Midbrain (tissue), 1 donor: ENCODE measurements around the gene PPP3CA.

Experiments
- DNase-seq: peaks from one replicate; lab custom pipeline; 2025; lab: John Stamatoyannopoulos, UW

Gene PPP3CA

DNA sequence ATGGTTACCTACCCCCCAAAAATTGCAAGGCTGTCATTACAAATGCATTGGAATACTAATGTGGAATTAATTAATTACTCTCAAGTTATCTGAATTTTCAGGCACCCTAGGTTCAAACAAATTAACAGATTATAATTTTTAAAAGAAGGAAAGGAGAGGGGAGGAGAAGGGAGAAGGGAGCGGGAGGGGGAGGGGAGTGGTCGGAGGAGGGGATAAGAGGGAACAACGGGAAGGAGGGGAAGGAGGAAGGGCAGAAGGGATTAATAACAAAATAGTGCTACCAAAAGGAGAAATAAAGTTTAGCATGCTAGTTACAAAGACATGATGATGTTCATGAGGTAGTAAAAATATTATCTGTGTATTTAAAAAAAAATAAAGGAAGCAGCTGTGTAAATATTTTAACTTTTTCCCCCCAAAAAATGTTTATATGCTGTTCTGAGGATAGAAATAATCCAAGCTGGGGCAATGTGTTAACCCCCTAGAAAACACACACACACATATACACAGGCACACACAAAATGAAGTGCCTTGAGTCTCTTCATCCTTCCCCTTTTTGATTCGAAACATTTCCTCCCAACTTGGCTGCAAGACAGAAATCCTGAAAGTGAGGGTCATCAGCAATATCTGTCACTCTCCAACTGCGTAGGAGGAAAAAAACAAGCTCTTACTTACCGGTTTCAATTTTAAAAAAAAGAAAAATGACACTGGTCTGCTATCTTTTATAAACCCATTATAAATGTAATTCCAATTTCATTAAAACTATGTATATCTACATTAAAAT lies 58.8 kb downstream of the PPP3CA start:
- DNase-seq: no peak

DNA sequence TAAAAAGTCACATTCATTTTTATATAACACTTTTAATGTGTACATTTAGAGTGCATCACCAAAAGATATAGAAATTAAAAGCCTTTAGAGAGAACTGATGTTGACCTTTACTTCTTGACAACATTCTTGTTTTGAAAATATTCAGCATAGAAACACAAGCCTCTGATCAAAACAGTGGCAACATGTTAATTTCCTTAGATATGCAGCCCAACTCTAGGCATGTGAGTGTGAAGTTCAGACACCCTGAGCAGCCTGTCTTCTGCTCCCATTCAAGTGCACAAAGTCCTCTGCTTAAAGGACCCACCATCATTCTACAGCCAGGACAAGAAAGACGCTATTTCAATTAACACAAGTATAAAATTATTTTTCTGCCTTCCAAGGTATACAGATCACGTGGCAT lies 60.0 kb downstream of the PPP3CA start:
- no peak for DNase-seq

DNA sequence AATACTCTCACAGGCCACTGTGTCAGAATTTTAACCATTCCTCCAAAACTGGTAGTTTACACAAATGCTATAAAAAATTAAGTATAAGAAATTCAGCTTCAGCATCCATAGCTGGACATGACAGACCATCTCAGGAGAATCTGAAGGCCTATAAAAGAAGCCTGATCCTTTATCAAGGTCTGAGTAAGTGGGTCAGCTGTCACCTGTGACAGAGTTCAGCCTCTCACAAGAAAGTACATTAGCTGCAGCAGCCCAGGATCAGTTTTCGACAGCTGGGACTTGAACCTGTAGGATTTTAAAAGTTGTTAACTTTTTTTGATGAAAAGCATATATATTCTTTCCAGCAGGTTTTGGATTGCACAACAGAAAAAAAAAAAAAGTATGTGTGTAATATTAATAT lies 60.7 kb downstream of the PPP3CA start:
- no peak for DNase-seq

DNA sequence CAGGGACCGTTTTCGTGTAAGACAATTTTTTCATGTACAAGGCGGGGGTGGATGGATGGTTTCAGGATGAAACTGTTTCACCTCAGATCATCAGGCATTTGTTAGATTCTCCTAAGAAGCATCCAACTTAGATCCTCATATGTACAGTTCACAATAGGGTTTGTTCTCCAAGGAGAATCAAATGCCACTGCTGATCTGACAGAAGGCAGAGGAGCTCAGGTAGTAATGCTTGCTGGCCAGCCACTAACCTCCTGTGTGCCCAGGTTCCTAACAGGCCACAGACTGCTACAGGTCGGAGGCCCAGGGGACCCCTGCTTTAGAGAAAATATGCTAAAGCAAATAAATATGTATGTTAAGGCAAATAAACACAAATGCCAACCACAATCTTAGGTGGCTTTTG lies 61.3 kb downstream of the PPP3CA start:
- no peak for DNase-seq

DNA sequence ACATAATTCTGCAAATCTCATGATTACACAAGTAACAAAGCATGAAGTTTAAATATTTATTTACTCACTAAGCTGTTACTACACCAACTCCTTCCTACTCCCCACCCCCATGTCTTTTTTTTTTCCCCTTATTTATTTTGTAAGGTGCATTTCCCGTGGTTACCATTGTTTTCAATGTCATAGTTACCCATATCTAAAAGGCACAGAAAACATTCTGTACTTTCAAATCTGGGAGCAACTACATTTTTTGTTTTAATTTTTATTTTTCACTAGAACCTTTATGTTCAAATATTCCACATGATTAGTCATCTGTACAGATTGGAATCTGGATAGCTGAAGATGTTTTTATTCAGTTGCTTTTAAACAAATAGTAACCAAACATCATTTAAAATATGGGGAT lies 62.8 kb downstream of the PPP3CA start:
- no peak for DNase-seq

DNA sequence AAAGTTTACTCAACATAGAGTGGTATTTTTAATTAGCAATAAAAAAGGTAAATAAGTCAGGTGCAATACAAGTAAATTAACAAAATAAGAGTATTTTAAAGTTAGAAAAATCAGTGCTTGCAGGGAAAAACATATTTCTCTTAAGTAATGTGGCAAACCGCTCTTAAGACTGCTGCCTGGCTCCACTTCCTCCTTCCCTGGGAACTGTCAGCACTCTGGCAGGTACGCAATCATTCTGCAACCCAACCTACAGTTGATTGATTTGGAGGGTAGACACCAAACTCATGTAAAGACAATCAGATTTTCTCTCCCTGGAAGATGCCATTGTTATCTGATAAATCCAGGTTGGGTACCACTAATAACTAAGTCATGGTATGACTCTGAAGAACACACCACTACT lies 63.9 kb downstream of the PPP3CA start:
- DNase-seq: no peak

DNA sequence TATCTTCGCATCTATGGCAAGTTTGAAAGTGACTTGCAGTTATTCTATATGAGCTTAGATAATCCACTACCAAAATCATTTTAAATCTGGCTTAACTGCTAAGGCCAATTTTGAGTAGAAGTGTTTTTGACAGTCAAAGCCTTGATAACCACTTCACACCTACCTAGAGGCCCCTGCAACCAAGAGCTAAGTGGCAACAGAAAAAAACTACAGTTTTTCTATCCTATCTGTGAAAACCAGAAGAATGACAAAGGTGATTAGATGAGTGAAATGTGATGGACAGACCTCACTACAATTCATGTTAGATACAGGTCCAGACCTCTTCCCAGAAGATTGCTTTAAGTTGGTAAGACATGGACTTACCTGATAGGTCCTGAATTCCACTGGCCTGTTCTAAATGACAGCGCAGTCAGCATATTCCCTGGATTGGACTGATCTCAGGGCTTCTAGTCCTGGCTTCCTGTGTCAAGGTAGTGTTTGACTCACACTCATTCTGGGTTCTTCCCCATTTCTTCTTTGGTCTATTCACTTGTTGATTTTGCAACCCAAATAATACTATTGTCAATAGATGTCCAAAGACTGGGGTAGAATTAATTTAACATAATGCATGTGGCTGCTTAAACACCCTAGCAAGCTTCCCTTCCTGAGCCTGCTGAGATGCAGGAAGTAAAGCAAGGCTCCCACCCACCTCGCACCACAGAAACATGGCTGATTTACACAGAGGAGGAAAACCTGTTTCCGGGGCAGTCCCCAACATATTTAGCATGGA lies 65.1 kb downstream of the PPP3CA start:
- no peak for DNase-seq

DNA sequence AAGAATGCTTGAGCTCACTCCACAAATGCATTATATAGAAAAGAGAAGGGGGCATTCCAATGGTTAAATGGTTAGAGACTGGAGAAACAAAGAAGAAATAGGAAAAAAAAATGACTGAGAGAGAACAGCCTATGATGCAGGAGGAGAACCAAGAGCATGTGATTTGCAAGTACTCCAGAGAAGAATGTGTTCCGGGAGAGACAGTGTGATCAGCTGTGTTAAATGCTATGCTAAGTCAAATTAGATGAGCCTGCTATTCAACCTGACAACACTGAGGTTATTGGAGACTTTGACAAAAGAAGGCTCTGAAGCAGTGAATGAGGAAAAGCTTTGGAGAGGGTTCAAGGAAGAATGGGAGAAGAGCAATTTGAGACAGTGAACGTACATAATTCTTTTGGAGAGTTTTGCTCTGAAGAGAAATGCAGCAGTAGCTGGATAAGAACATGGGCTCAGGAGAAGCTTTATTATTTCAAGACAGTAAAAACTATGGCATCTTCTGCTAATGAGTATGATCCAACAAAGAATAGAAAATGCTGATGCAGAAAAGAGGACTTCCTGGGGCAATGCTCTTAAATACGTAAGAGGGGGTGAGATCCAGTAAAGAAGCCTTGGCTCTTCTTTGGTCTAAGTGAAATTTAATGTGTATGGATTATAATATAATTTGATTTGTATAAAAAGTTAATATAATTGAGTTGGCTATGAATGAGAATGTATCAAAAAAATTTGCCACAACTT lies 66.3 kb downstream of the PPP3CA start:
- DNase-seq: no peak

DNA sequence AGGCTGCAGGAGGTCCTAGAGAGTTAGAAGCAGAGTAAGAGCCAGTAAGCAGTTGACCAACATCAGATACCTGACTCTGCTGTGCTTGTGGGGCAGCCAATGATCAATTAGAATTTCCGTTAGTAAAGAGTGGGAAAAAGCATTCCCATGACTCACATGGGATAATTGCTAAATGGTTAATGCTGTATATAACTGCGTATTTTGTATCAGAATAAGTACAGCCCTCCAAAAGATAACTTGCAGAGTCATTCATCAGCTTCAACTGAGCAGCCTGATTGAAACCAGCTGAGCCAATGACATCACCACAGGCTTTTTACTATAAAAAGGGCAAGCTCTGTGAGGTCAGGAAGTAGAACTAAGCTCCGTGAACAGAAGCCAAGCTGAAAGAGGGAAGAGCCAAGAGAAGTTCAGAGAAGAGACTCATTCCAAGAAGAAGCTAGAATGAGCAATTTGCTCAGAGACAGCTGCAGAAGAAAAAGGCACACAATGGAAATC lies 67.9 kb downstream of the PPP3CA start:
- peak; percentile 13 for DNase-seq

DNA sequence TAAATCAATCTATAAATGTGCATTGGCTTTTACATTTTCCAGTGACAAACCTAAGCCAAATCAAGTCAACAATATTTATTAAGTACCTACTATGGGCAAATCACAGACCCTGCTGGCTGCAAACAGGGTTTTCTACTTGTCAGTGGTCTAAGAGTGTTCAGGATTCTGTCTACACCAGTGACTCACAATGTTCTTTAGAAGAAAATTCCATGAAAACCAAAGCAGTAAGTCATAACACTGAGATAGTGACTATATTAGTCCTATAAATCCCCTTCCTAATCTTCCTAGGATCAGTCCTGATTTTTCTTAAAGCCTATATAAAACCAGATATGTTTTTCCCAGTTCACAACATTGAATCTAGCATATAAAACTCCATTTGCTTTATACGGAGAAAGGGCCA lies 69.7 kb downstream of the PPP3CA start:
- no peak for DNase-seq

DNA sequence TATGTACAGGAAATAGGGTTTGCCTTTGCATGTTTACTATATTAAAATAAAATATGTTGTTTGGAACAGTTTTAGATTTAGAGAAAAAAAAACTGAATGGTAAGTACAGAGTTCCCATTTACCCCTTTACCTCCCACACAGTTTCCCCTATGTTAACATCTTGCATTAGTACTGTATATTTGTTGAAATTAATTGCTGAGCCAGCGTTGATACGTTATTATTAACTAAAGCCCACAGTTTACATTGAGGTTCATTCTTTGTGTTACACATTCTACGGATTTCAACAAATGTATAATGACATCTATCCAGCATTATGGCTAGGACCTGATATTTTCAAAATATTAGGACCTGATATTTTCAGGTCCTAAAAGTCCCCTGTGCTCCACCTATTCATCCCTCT lies 70.7 kb downstream of the PPP3CA start:
- DNase-seq: no peak

DNA sequence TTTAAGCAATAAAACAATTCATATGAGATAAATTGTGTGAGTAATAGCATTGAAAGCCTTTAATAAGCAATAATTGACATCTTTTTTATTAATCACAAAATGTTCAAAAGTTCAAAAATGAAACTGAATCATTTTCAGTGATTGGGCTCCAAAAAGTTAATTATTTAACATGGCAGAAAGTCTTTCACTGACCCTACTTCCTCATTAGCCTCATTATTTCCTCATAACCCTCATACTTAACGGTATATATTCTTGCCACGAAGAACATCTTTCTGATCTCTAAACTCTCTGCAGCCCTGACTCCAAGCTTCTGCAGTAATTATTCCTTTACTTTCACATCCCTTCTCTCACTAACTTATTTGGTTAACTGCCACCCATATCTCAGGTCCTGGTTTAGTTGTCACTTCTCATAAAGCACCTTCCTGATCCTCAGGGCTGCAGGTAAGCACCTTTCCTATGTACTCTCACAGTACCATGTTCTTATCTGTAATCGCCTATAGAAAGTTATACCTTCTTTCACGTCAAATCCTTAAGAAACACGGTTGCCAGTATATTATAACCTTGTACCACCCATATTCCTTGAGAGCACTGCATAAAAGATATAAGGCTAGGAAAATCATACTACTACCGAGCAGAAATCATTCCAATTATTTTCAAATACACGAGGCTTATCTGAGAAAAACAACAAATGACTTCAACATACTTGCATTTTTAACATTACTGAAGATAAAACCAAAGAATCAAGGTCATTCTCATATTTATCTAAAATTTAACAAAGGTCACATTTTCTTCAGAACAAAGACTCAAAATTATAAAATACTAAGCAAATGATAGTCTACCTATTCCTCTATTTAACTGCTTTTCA lies 72.2 kb downstream of the PPP3CA start:
- no peak for DNase-seq

DNA sequence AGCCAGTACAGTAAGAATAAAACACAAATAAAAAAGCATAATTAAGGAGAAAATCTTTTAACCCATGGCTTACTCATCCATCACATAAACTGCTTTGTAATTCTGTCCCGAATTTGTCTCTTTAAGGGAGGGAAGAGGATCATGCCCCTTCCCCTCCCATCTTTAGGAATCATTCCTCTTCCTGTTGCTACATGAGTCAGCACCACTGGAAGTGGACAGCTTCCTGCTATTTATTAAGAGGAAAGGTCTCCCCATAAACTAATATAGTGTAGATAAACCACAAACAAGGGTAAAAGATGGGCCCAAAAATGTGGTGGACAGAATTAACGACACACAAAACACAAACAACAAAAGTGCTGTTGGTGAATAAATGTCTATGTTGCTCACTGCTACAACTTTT lies 75.8 kb downstream of the PPP3CA start:
- DNase-seq: no peak

DNA sequence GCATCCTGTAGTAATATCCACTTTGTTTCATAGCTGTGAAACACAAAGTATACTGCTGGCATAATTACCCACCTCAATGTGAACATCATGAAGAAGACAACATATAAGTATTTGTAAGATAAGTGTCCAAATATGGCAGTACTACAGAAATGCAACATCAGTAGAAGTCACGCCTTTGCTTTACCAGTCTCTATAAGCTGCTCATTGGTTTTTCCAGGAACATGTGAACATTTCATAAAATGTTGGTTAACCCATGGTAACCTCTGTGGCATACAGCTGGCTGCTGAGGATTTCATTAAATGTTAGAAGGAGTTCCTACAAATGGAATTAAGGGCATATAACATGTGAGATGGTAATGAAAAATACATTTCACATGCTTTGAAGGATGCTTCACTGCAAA lies 77.6 kb downstream of the PPP3CA start:
- no peak for DNase-seq

DNA sequence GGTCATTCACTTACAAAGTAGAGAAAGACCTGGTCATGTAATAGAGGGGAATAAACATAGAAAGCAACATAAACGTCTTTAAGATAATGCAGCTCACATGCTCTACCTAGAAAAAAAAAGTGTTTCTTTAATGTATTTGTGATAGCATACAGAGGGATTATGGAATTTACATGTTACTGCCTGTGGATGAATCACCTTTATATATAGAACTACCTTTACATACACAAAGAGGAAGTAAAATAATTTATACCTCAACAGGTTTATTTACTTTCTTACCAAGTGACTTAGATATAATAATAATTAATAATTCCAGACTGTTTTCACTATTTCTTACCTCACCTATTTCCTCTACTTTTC lies 81.5 kb downstream of the PPP3CA start:
- no peak for DNase-seq

DNA sequence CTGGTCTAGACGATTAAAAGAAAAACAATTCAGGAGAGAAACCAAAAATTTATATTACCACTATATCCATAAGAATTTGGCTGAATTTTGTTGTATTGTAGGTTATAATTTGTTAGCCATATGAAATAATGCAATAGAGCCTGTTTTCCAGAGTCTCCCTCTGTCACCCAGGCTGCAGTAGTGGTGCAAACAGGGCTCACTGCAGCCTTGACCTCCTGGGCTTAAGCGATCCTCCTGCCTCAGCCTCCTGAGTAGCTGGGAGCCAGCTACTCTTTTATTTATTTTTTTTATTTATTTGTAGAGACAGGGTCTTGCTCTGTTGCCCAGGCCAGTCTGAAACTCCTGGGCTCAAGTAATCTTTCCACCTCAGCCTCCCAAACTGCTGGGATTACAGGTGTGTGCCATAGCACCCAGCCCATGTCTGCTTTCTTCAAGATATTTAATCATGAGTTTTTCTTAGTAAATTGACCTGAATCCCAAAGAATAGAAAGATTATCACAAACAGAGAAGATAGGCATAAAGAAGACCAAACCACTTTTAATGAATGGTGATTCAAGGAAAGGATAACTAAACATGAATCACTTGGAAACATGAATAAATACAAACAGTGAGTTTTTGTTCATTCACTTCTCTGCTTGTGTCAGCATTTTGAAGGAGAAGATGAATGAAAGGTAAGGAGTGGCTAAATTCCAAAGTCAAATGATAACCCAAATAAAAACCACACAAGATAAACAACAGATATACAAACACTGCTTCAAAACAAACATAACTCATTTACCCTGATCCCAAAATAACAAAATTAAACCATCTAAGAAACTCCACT lies 82.1 kb downstream of the PPP3CA start:
- DNase-seq: no peak

DNA sequence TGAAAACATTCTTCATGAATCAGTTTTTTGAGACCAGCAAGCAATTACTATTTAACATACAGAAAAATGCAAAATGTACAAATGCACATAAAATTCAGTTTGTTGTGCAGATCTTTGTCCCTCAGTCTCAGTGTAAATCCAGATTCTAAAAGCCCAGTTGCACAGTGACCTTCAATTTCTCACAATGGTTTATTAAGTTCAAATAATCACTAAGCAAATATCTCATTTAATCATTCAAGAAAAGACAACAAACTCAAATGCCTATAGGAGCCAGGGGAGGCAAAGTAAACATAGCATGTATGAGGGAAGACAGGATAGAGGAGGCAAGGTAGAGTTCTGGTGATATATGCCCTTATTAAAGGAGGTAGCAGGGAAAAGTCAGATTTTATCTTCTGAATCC lies 82.8 kb downstream of the PPP3CA start:
- DNase-seq: no peak

DNA sequence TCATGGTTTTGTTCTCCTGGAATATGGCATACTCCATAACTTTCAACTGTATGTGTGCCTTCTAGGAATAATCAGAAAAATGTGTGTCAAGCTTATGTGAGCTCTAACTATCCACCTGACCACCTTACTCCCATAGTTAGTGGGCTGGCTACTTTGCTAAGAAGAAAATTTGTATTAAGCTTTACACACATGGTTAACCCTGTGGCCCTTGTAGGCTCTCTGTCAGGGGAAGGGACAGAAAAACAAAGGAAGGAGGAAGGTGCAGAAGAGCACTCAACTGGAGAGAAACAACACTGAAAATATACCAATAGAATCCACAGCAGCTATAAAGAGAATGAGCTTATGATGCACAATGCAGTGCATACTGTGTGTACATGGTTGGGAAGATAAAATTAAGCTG lies 84.6 kb downstream of the PPP3CA start:
- no peak for DNase-seq

DNA sequence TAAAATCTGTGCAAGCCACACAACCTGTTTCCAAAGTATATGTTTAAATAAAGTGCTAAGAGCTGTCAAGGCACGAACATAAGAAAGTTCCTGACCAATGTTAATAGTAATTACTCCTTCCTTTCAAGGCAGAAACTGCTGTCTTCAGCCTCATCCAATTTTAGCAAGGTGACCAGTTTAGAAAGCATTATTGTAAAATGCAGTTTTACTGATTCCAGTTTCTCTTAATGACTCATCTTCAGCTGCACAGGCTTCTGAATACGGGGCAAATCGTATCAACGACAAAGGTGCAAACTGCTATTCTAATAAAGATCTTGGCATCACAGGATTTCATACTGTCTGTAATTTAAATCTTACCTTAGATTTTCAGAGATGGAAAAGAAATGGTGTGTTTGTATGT lies 87.5 kb downstream of the PPP3CA start:
- DNase-seq: no peak

DNA sequence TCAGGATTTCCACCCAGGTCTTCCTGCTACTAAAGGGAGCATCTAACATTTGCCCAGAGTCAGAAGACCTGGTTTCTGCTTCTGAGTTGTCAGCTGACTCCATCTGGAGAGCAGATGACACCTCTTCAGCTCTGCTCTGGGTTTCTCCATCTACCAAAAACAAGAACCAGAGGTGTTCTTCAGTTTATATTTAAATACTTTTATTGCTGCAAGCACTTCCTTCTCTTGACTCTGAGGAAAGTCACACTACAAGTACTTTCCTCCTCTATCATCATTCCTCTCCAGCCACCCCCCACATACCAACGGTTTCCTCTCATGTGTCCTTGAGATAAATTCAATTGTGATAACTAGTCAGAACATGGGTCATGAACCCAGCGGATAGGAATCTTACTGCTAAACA lies 88.4 kb downstream of the PPP3CA start:
- DNase-seq: no peak

DNA sequence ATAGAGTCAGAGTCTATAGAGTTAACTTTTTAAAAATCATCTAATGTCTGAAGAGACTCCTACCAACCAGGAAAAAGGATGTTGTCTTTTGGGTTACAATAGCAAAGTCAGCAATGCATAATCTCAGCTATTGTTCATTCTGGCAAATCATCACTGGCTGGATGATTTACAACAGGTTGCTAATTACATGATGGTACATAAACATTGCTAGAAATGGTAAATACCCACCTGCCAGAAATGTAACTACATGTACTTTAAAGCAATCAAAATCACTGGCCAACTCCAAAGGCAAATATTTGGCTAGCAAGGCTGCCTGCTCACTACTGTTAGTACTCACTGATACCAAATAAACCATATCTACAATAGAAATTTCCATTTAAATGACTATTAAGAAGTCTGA lies 91.1 kb downstream of the PPP3CA start:
- no peak for DNase-seq
